Measurements from ENCODE around the gene PGGHG.
"Not testable (repeated sequence)": the region's sequence is repeated elsewhere in the genome, so short reads cannot be mapped to it uniquely, and the experiment has no call there.

PGGHG gene

GRCh38 chr11:328516-329100 is 39.7 kb downstream of the PGGHG start:
- H4K91ac ChIP-seq (ENCODE audit: low read depth, low read length); H2AFZ ChIP-seq (ENCODE audit: insufficient read depth, low read length, poor library complexity); H3K27ac ChIP-seq (ENCODE audit: low read depth, low read length); H3K27me3 ChIP-seq (ENCODE audit: insufficient read depth, low read length); H3K23ac ChIP-seq (ENCODE audit: low read length); H4K12ac ChIP-seq (ENCODE audit: low read depth, low read length); H3K79me2 ChIP-seq (ENCODE audit: control insufficient read depth, insufficient read depth, low read length, poor library complexity); H2BK120ac ChIP-seq (ENCODE audit: insufficient read depth, low read length, poor library complexity); H3K36me3 ChIP-seq (ENCODE audit: control insufficient read depth in 1 of 2, insufficient read depth in 2 of 2, low read length in 2 of 2); H4K8ac ChIP-seq (ENCODE audit: low read depth, low read length); H3K9ac ChIP-seq (ENCODE audit: low read length); H3K4me1 ChIP-seq (ENCODE audit: control insufficient read depth in 1 of 2, insufficient read depth in 2 of 2, low read length in 2 of 2); H2BK5ac ChIP-seq (ENCODE audit: low read depth, low read length, poor library complexity); DNase-seq; H3K4ac ChIP-seq (ENCODE audit: low read depth, low read length); H3K79me1 ChIP-seq (ENCODE audit: low read length); H2BK12ac ChIP-seq (ENCODE audit: low read length); H3K18ac ChIP-seq (ENCODE audit: low read length); H3K14ac ChIP-seq (ENCODE audit: low read length); H3K4me2 ChIP-seq (ENCODE audit: low read length); H2AK5ac ChIP-seq (ENCODE audit: low read length); H3K4me3 ChIP-seq (ENCODE audit: low read depth, low read length): not testable (repeated sequence)
- H3K9me3 ChIP-seq (ENCODE audit: insufficient read depth, low read depth, low read length), result peaks cover 13% of the 10 kb centered on the region
- WGBS (ENCODE audit: extremely low coverage, insufficient coverage, insufficient read length), result no CpG with 5 or more reads among the region's 15 CpGs

- Histone ChIP-seq H2AK5ac (ENCODE audit: low read length) (no peak overlapping the region), H3K79me2 (ENCODE audit: control insufficient read depth, insufficient read depth, low read length, poor library complexity) (no peaks in the 10 kb centered on the region), H3K79me1 (ENCODE audit: low read length) (no peaks in the 10 kb centered on the region), H2AFZ (ENCODE audit: insufficient read depth, low read length, poor library complexity) (no peak overlapping the region), H3K4me2 (ENCODE audit: low read length) (no peak overlapping the region), H3K4me3 (ENCODE audit: low read depth, low read length) (no peak overlapping the region), H3K23ac (ENCODE audit: low read length) (no peak overlapping the region), H3K14ac (ENCODE audit: low read length) (no peak overlapping the region), H2BK5ac (ENCODE audit: low read depth, low read length, poor library complexity) (no peak overlapping the region), H3K4ac (ENCODE audit: low read depth, low read length) (no peak overlapping the region), H4K91ac (ENCODE audit: low read depth, low read length) (no peak overlapping the region), H2BK120ac (ENCODE audit: insufficient read depth, low read length, poor library complexity) (no peak overlapping the region), H3K27ac (ENCODE audit: low read depth, low read length) (no peak overlapping the region), H3K9ac (ENCODE audit: low read length) (no peak overlapping the region), H3K4me1 (ENCODE audit: control insufficient read depth in 1 of 2, insufficient read depth in 2 of 2, low read length in 2 of 2) (peaks cover 8 to 9% of the 10 kb centered on the region in 2 experiments), H3K36me3 (ENCODE audit: control insufficient read depth in 1 of 2, insufficient read depth in 2 of 2, low read length in 2 of 2) (no peaks in the 10 kb centered on the region), H3K18ac (ENCODE audit: low read length) (no peak overlapping the region), H4K12ac (ENCODE audit: low read depth, low read length) (no peak overlapping the region), H3K9me3 (ENCODE audit: insufficient read depth, low read depth, low read length) (peaks cover 13% of the 10 kb centered on the region), H2BK12ac (ENCODE audit: low read length) (no peak overlapping the region), H3K27me3 (ENCODE audit: insufficient read depth, low read length) (no peaks in the 10 kb centered on the region), H4K8ac (ENCODE audit: low read depth, low read length) (no peak overlapping the region)
- DNase-seq, result no peak
- no CpG with 5 or more reads among the region's 2 CpGs for WGBS (ENCODE audit: extremely low coverage, insufficient coverage, insufficient read length)
These were observed 40.9 kb downstream of the PGGHG start for GRCh38 chr11:329886-330253.

- H3K79me1 ChIP-seq (ENCODE audit: low read length), result no peaks in the 10 kb centered on the region
- no peak overlapping the region for H3K18ac ChIP-seq (ENCODE audit: low read length)
- no peak overlapping the region for H2AK5ac ChIP-seq (ENCODE audit: low read length)
- H3K4me2 ChIP-seq (ENCODE audit: low read length), result no peak overlapping the region
- no peak overlapping the region for H3K4ac ChIP-seq (ENCODE audit: low read depth, low read length)
- H4K8ac ChIP-seq (ENCODE audit: low read depth, low read length), result no peak overlapping the region
- no peaks in the 10 kb centered on the region for H3K36me3 ChIP-seq (ENCODE audit: control insufficient read depth in 1 of 2, insufficient read depth in 2 of 2, low read length in 2 of 2)
- no peak overlapping the region for H3K9ac ChIP-seq (ENCODE audit: low read length)
- H3K27ac ChIP-seq (ENCODE audit: low read depth, low read length), result no peak overlapping the region
- H2BK5ac ChIP-seq (ENCODE audit: low read depth, low read length, poor library complexity), result no peak overlapping the region
- no peak overlapping the region for H3K14ac ChIP-seq (ENCODE audit: low read length)
- WGBS (ENCODE audit: extremely low coverage, insufficient coverage, insufficient read length), result no CpG with 5 or more reads among the region's 14 CpGs
- no peaks in the 10 kb centered on the region for H3K27me3 ChIP-seq (ENCODE audit: insufficient read depth, low read length)
- peaks cover 13% of the 10 kb centered on the region for H3K9me3 ChIP-seq (ENCODE audit: insufficient read depth, low read depth, low read length)
- H2BK12ac ChIP-seq (ENCODE audit: low read length), result no peak overlapping the region
- H3K4me3 ChIP-seq (ENCODE audit: low read depth, low read length), result no peak overlapping the region
- H3K23ac ChIP-seq (ENCODE audit: low read length), result no peak overlapping the region
- no peak overlapping the region for H4K91ac ChIP-seq (ENCODE audit: low read depth, low read length)
- no peak overlapping the region for H4K12ac ChIP-seq (ENCODE audit: low read depth, low read length)
- DNase-seq, result no peak
- no peaks in the 10 kb centered on the region for H3K79me2 ChIP-seq (ENCODE audit: control insufficient read depth, insufficient read depth, low read length, poor library complexity)
- no peak overlapping the region for H2BK120ac ChIP-seq (ENCODE audit: insufficient read depth, low read length, poor library complexity)
- no peak overlapping the region for H2AFZ ChIP-seq (ENCODE audit: insufficient read depth, low read length, poor library complexity)
- peaks cover 8 to 9% of the 10 kb centered on the region in 2 experiments for H3K4me1 ChIP-seq (ENCODE audit: control insufficient read depth in 1 of 2, insufficient read depth in 2 of 2, low read length in 2 of 2)
These were observed 41.4 kb downstream of the PGGHG start for GRCh38 chr11:330307-330693.

GRCh38 chr11:330694-331357 is 41.9 kb downstream of the PGGHG start:
- Histone ChIP-seq H3K4me2 (ENCODE audit: low read length) (no peak overlapping the region), H3K18ac (ENCODE audit: low read length) (no peak overlapping the region), H3K36me3 (ENCODE audit: control insufficient read depth in 1 of 2, insufficient read depth in 2 of 2, low read length in 2 of 2) (no peaks in the 10 kb centered on the region), H3K27me3 (ENCODE audit: insufficient read depth, low read length) (no peaks in the 10 kb centered on the region), H3K4me3 (ENCODE audit: low read depth, low read length) (no peak overlapping the region), H2BK120ac (ENCODE audit: insufficient read depth, low read length, poor library complexity) (no peak overlapping the region), H3K9ac (ENCODE audit: low read length) (no peak overlapping the region), H2AK5ac (ENCODE audit: low read length) (no peak overlapping the region), H2BK12ac (ENCODE audit: low read length) (no peak overlapping the region), H3K4ac (ENCODE audit: low read depth, low read length) (no peak overlapping the region), H3K4me1 (ENCODE audit: control insufficient read depth in 1 of 2, insufficient read depth in 2 of 2, low read length in 2 of 2) (peaks cover 8 to 9% of the 10 kb centered on the region in 2 experiments), H3K79me1 (ENCODE audit: low read length) (no peaks in the 10 kb centered on the region), H2BK5ac (ENCODE audit: low read depth, low read length, poor library complexity) (no peak overlapping the region), H3K14ac (ENCODE audit: low read length) (no peak overlapping the region), H3K27ac (ENCODE audit: low read depth, low read length) (no peak overlapping the region), H4K8ac (ENCODE audit: low read depth, low read length) (no peak overlapping the region), H3K79me2 (ENCODE audit: control insufficient read depth, insufficient read depth, low read length, poor library complexity) (no peaks in the 10 kb centered on the region), H3K23ac (ENCODE audit: low read length) (no peak overlapping the region), H4K12ac (ENCODE audit: low read depth, low read length) (no peak overlapping the region), H2AFZ (ENCODE audit: insufficient read depth, low read length, poor library complexity) (no peak overlapping the region), H4K91ac (ENCODE audit: low read depth, low read length) (no peak overlapping the region), H3K9me3 (ENCODE audit: insufficient read depth, low read depth, low read length) (peaks cover 13% of the 10 kb centered on the region)
- no peak for DNase-seq
- no CpG with 5 or more reads among the region's 34 CpGs for WGBS (ENCODE audit: extremely low coverage, insufficient coverage, insufficient read length)
